Peyer's patch (tissue), 4 donors: ENCODE measurements around the gene IQSEC3. TPM values are rescaled to one million over a fixed set of nuclear protein-coding genes. Genes with fewer than 3 reads are reported as not detected.

Experiments
- DNase-seq, 3 donors: peaks; one replicate each; pipeline ENCODE4 v3.0.0-alpha.2; 2017 to 2019
- H3K27ac ChIP-seq, 4 donors: fragments of 200-600 bp; sonication (generic); one replicate each; pipeline ENCODE4 v1.5.1; 2016 to 2019
- H3K27me3 ChIP-seq, 2 donors: fragments of 200-600 bp; sonication (generic); one replicate each; pipeline ENCODE4 v1.5.1; 2019
- H3K36me3 ChIP-seq, 3 donors: fragments of 200-600 bp; sonication (generic); one replicate each; pipeline ENCODE4 v1.5.1; 2016 to 2019
- H3K4me1 ChIP-seq, 4 donors: fragments of 200-600 bp; sonication (generic); one replicate each; pipeline ENCODE4 v1.5.1; 2016 to 2019
- H3K4me3 ChIP-seq, 4 donors: fragments of 200-600 bp; sonication (generic); 1 replicate in 3 of 4; 2 replicates in 1 of 4; pipeline ENCODE4 v1.5.1; 2016 to 2019; ENCODE audit warnings: mild to moderate bottlenecking in 1 of 4
- H3K9me3 ChIP-seq, 4 donors: fragments of 200-600 bp; sonication (generic); one replicate each; pipeline ENCODE4 v1.5.1; 2016 to 2019; ENCODE audit warnings: mild to moderate bottlenecking in 1 of 4
- CTCF ChIP-seq, 6 experiments: fragments of 450-650 bp in 4 of 6; fragments of 200-600 bp in 2 of 6; sonication (generic) in 1 of 6; IDR thresholded peaks; one replicate each; pipeline ENCODE4 v1.5.1; 2017 to 2019; ENCODE audit warnings: antibody characterized with exemption in 6 of 6, mild to moderate bottlenecking in 3 of 6, moderate library complexity in 1 of 6
- POLR2A ChIP-seq, 2 donors: fragments of 450-650 bp; IDR thresholded peaks; one replicate each; pipeline ENCODE4 v1.5.1; 2017; ENCODE audit warnings: antibody characterized with exemption in 2 of 2, mild to moderate bottlenecking in 2 of 2, moderate library complexity in 2 of 2
- total RNA-seq, 4 donors: library from RNA; depleted of rRNA; stranded (reverse); fragments of >200 nt; gene quantifications; one replicate each; pipeline ENCODE4 v1.1.0, GENCODE V29; 2016

The IQSEC3 gene
- total RNA-seq, 4 donors from 2014 or later = 0.35 to 3.3 (median 0.58) TPM

DNA sequence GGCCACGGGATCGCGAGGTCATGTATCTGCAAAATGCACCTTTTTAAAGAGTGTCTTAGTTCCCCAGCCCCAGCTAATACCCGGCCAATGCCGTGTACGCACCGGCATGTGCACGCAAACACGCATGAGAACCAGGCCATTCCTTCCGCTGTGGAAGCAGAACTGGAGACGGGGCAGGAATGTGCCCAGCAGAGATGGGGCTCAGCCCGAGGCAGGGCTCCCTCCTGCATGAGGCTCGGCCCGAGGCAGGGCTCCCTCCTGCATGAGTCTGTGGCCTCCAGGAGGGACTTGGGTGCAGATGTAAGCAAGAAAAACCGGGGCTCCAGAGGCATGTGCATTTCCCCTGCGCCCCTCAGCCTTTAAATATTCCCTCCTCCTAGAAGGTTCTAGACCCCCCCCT is 109.2 kb downstream of the IQSEC3 start:
- H3K9me3 ChIP-seq = no peaks in the 10 kb centered on the region
- no peak for DNase-seq
- H3K27ac ChIP-seq = peak overlapping the region in 3 of 4 donors; percentile 18 to 83 (median 56)
- no peak overlapping the region for H3K4me3 ChIP-seq
- peaks cover 0 to 56% (median 6%) of the 10 kb centered on the region in 4 donors for H3K4me1 ChIP-seq
- no peak for TF ChIP-seq CTCF (IDR thresholded peaks at IDR 0.05)
- TF ChIP-seq POLR2A (IDR thresholded peaks at IDR 0.05) = no peak
- H3K27me3 ChIP-seq = no peaks in the 10 kb centered on the region
- H3K36me3 ChIP-seq = no peaks in the 10 kb centered on the region

DNA sequence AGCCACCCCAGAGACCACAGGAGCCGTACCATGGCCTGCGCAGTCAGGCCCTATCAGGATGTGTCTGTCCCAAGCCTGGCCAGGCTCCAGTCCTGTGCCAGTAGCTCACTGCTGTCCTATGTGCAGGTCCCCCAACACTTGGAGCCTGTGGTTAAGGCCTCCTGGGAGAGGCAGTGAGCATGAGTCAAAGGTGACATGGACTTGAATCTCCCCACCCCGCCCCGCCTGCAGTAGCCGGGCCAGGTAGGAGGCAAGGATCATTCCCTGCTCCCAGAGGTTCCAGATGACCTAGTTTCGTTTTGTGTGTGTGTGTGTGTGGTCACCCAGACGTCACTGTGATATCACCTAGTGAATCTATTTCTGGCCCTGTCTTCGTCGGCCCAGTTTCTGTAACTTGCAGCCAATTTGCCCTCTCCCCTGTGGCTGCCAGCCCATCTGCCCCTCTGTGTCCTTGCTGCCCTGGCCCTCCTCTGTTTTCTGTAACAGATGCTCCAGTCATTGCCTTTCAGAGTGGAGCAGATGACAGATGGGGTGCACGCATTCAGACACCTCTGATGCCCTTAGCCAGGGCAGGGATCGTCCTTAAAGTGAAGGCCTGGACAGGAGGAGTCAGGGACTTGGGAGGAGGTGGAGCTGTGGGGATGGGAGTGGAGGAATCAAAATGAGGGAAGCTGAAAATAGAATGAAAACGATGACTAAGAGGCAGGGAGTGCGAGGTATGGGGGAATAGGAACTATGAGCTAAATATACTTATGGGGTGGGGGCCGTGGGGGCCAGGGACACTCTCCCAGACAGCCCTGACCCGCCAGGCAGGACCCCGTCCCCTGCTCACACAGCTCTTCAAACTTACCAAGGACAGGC is 110.0 kb downstream of the IQSEC3 start:
- Histone ChIP-seq H3K36me3 (no peaks in the 10 kb centered on the region), H3K9me3 (no peaks in the 10 kb centered on the region), H3K27ac (peak overlapping the region in 3 of 4 donors; percentile 18 to 83 (median 56)), H3K27me3 (no peaks in the 10 kb centered on the region), H3K4me1 (peaks cover 0 to 53% (median 6%) of the 10 kb centered on the region in 4 donors), H3K4me3 (no peak overlapping the region)
- no peak for TF ChIP-seq POLR2A (IDR thresholded peaks at IDR 0.05)
- no peak for TF ChIP-seq CTCF (IDR thresholded peaks at IDR 0.05)
- DNase-seq = peak in 2 of 3 donors; percentile 84 to 88

DNA sequence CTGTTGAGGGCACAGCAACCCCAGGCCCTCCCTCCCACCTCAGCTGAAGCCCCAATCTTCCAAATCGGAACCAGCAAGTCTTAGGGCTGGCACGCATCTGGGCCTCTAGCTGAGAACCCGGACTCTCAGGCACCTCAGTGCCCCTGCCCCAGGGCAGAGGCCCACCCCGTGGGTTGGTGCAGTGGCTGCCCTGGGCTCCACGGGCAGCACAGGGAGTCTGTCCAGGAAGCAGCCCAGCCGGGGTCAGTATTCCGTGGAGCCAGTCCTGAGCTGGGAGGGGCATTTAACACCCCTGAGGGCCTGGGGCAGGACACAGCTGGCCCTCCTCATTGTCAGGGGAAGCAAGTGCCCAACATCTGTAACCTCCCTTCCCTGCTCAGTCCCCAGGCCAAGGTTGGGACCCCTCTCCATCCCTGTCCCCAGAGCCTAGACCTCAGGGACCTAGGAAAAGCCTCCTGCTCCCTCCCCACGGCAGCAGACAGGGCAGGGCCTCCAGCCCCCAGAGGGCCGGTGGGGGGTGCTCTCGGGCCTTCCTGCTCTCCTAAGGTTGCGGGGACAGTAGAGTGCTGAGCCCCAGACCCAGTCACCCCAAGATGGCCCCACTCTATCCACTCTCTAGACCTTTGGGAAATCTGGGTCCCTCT is 110.9 kb downstream of the IQSEC3 start:
- H3K9me3 ChIP-seq = no peaks in the 10 kb centered on the region
- no peak overlapping the region for H3K27ac ChIP-seq
- TF ChIP-seq CTCF (IDR thresholded peaks at IDR 0.05) (no peak), POLR2A (IDR thresholded peaks at IDR 0.05) (no peak)
- DNase-seq = no peak
- no peaks in the 10 kb centered on the region for H3K36me3 ChIP-seq
- no peaks in the 10 kb centered on the region for H3K27me3 ChIP-seq
- peaks cover 0 to 44% (median 6%) of the 10 kb centered on the region in 4 donors for H3K4me1 ChIP-seq
- no peak overlapping the region for H3K4me3 ChIP-seq

GRCh38 chr12:177980-178828 is 111.6 kb downstream of the IQSEC3 start:
- no peak overlapping the region for H3K4me3 ChIP-seq
- no peak for TF ChIP-seq CTCF (IDR thresholded peaks at IDR 0.05)
- TF ChIP-seq POLR2A (IDR thresholded peaks at IDR 0.05) = no peak
- no peaks in the 10 kb centered on the region for H3K27me3 ChIP-seq
- no peak overlapping the region for H3K27ac ChIP-seq
- no peaks in the 10 kb centered on the region for H3K36me3 ChIP-seq
- no peak for DNase-seq
- H3K9me3 ChIP-seq = no peaks in the 10 kb centered on the region
- H3K4me1 ChIP-seq = peaks cover 0 to 37% (median 6%) of the 10 kb centered on the region in 4 donors

GRCh38 chr12:178829-179109 is 112.2 kb downstream of the IQSEC3 start:
- no peaks in the 10 kb centered on the region for H3K36me3 ChIP-seq
- TF ChIP-seq CTCF (IDR thresholded peaks at IDR 0.05) (no peak), POLR2A (IDR thresholded peaks at IDR 0.05) (no peak)
- peaks cover 0 to 32% (median 6%) of the 10 kb centered on the region in 4 donors for H3K4me1 ChIP-seq
- H3K9me3 ChIP-seq = no peaks in the 10 kb centered on the region
- no peak overlapping the region for H3K4me3 ChIP-seq
- no peak overlapping the region for H3K27ac ChIP-seq
- H3K27me3 ChIP-seq = no peaks in the 10 kb centered on the region
- DNase-seq = no peak
